HepG2 (cell line): ENCODE results near the gene STYK1. TPM values are rescaled to one million over a fixed set of nuclear protein-coding genes. Genes with fewer than 3 reads are reported as not detected.

Experiments
- ATAC-seq: fragments of 200-7000 bp; cut with Tn5 transposase; 3 replicates; pipeline ENCODE4 v1.9.1; 2020; ENCODE audit warnings: mild to moderate bottlenecking, moderate library complexity
- BruUV-seq: library from RNA; stranded (reverse); fragments of 400-500 nt; replicated peaks from 2 replicates; lab custom pipeline; 2021; lab: Mats Ljungman, UMichigan
- CTCF ChIA-PET: fragments of 300-600 bp; formaldehyde crosslinking; extraction: SDS; loops from one replicate; lab custom pipeline; 2021; ENCODE audit warnings: low total read pairs, inconsistent platforms, low intra/inter-chr PET ratio; lab: Yijun Ruan, JAX
- POLR2A ChIA-PET: fragments of 350-600 bp; sonication (Branson Sonifier 250); formaldehyde crosslinking; loops from one replicate; lab custom pipeline; 2020; ENCODE audit warnings: antibody characterized with exemption, inconsistent platforms; lab: Yijun Ruan, JAX
- DNase-seq: peaks from one replicate; pipeline ENCODE4 v3.0.0-alpha.2; 2015; ENCODE audit warnings: low spot score
- FAIRE-seq: peaks from 3 replicates; lab custom pipeline; 2011; peaks lifted over from hg19 to GRCh38; lab: Jason Lieb, UNC
- H2AFZ ChIP-seq: one replicate; pipeline ENCODE4 v1.6.1; 2011; ENCODE audit warnings: low read length, inconsistent platforms
- H3K27ac ChIP-seq: fragments of 300-600 bp; 3 replicates; pipeline ENCODE4 v1.8.0; 2011; ENCODE audit warnings: mixed run types, mild to moderate bottlenecking, mixed read lengths, low read length, inconsistent platforms; ENCODE audit not compliant: insufficient read depth; ENCODE audit errors: extremely low read length
- H3K27me3 ChIP-seq, 2 experiments: fragments of 200-600 bp in 1 of 2; 2 replicates in 1 of 2; 3 replicates in 1 of 2; pipeline versions ENCODE4 v1.6.0 to v1.8.0; 2011; ENCODE audit warnings: low read length in 2 of 2, mild to moderate bottlenecking in 2 of 2, moderate library complexity in 2 of 2, inconsistent platforms in 1 of 2; ENCODE audit not compliant: insufficient read depth in 2 of 2, control insufficient read depth in 1 of 2
- H3K36me3 ChIP-seq, 2 experiments: fragments of 200-600 bp in 1 of 2; replicated peaks in 1 of 2; 2 replicates in 1 of 2; 3 replicates in 1 of 2; pipeline versions ENCODE4 v1.5.1 to v1.8.0; 2011; ENCODE audit warnings: low read length in 2 of 2, inconsistent platforms in 1 of 2; ENCODE audit not compliant: insufficient read depth in 2 of 2, control insufficient read depth in 1 of 2
- H3K4me1 ChIP-seq: 2 replicates; pipeline ENCODE4 v1.5.1; 2012; ENCODE audit warnings: low read length, inconsistent platforms; ENCODE audit not compliant: insufficient read depth
- H3K4me2 ChIP-seq: 2 replicates; pipeline ENCODE4 v1.6.0; 2011; ENCODE audit warnings: low read depth, low read length, inconsistent platforms
- H3K4me3 ChIP-seq, 3 experiments: fragments of 200-600 bp in 1 of 3; sonication (generic), shearing (Covaris generic) in 1 of 3; replicated peaks in 1 of 3; 2 replicates each; pipeline ENCODE4 v1.5.1; 2011 to 2016; ENCODE audit warnings: low read length in 3 of 3, inconsistent platforms in 2 of 3, low read depth in 2 of 3, mild to moderate bottlenecking in 2 of 3, control low read depth in 1 of 3, mixed read lengths in 1 of 3; ENCODE audit not compliant: insufficient read depth in 1 of 3
- H3K79me2 ChIP-seq: one replicate; pipeline ENCODE4 v1.6.1; 2011; ENCODE audit warnings: low read length, inconsistent platforms; ENCODE audit not compliant: insufficient read depth
- H3K9ac ChIP-seq: 2 replicates; pipeline ENCODE4 v1.6.0; 2011; ENCODE audit warnings: mild to moderate bottlenecking, low read depth, low read length, inconsistent platforms; ENCODE audit not compliant: insufficient read depth
- H3K9me3 ChIP-seq: 2 replicates; pipeline ENCODE4 v1.5.1; 2012; ENCODE audit warnings: mild to moderate bottlenecking, low read length
- H4K20me1 ChIP-seq: 2 replicates; pipeline ENCODE4 v1.6.0; 2011; ENCODE audit warnings: inconsistent platforms, mild to moderate bottlenecking, low read length, moderate library complexity; ENCODE audit not compliant: insufficient read depth
- AGO1 ChIP-seq: fragments of 200-400 bp; formaldehyde crosslinking; IDR thresholded peaks from 2 replicates; pipeline ENCODE4 v1.6.1; 2017; ENCODE audit warnings: mild to moderate bottlenecking, low read depth, low read length, moderate library complexity; ENCODE audit not compliant: poor library complexity, severe bottlenecking
- FOSL2 ChIP-seq: sonication (generic); formaldehyde crosslinking; IDR thresholded peaks from 2 replicates; pipeline ENCODE4 v1.4.0; 2020; ENCODE audit warnings: missing genetic modification reagents
- GABPA ChIP-seq, 2 experiments: IDR thresholded peaks; 2 replicates each; pipeline ENCODE4 v1.6.1; 2011 to 2016; ENCODE audit warnings: low read depth in 2 of 2, low read length in 1 of 2, missing biosample characterization in 1 of 2, missing genetic modification characterization in 1 of 2
- GATAD2A ChIP-seq: IDR thresholded peaks from 2 replicates; pipeline ENCODE4 v1.6.1; 2016
- GTF2F1 ChIP-seq: fragments of 150-350 bp; IDR thresholded peaks from 2 replicates; pipeline ENCODE4 v1.6.1; 2014; ENCODE audit warnings: low read length
- HMGA1 ChIP-seq: sonication (generic); formaldehyde crosslinking; conservative IDR thresholded peaks from 2 replicates; pipeline ENCODE4 v1.4.0; 2020; ENCODE audit warnings: missing genetic modification reagents
- SIN3B ChIP-seq: fragments of 150-350 bp; IDR thresholded peaks from 2 replicates; pipeline ENCODE4 v1.6.1; 2014; ENCODE audit warnings: low read length
- TGIF2 ChIP-seq: IDR thresholded peaks from 2 replicates; pipeline ENCODE4 v1.6.1; 2016; ENCODE audit warnings: control low read depth, missing compliant biosample characterization
- XRCC5 ChIP-seq: fragments of 200-400 bp; formaldehyde crosslinking; optimal IDR thresholded peaks from 2 replicates; pipeline ENCODE3; 2017; ENCODE audit warnings: mild to moderate bottlenecking, low read length
- ZFP91 ChIP-seq: sonication (generic); formaldehyde crosslinking; IDR thresholded peaks from 2 replicates; pipeline ENCODE4 v1.9.0; 2022; ENCODE audit warnings: missing genetic modification reagents, mild to moderate bottlenecking, borderline replicate concordance
- ZNF362 ChIP-seq: sonication (generic); formaldehyde crosslinking; IDR thresholded peaks from 2 replicates; pipeline ENCODE4 v1.4.0; 2020; ENCODE audit warnings: missing genetic modification reagents, mild to moderate bottlenecking, borderline replicate concordance
- ZNF382 ChIP-seq: sonication (generic); formaldehyde crosslinking; IDR thresholded peaks from 2 replicates; pipeline ENCODE4 v1.5.0; 2020; ENCODE audit warnings: missing genetic modification reagents, mild to moderate bottlenecking, borderline replicate concordance
- ZNF629 ChIP-seq: sonication (generic); formaldehyde crosslinking; conservative IDR thresholded peaks from 2 replicates; pipeline ENCODE4 v1.5.0; 2020; ENCODE audit warnings: missing genetic modification reagents
- ZNF644 ChIP-seq: IDR thresholded peaks from 2 replicates; pipeline ENCODE4 v1.6.1; 2016; ENCODE audit warnings: low read depth
- ZNF709 ChIP-seq: sonication (generic); formaldehyde crosslinking; IDR thresholded peaks from 2 replicates; pipeline ENCODE4 v1.5.0; 2020; ENCODE audit warnings: mild to moderate bottlenecking, missing genetic modification reagents
- ZNF773 ChIP-seq: sonication (generic); formaldehyde crosslinking; IDR thresholded peaks from 2 replicates; pipeline ENCODE4 v1.4.0; 2020; ENCODE audit warnings: missing genetic modification reagents, borderline replicate concordance
- ZNF841 ChIP-seq: sonication (generic); formaldehyde crosslinking; IDR thresholded peaks from 2 replicates; pipeline ENCODE4 v1.8.1; 2023; ENCODE audit warnings: missing genetic modification reagents, borderline replicate concordance
- WGBS: methylation state at CpG from one replicate; pipeline ENCODE4 v1.1.6; 2017; ENCODE audit warnings: low lambda C conversion rate; 5-methylcytosine and 5-hydroxymethylcytosine counted together
- in situ Hi-C: cut with HindIII; loops from 2 replicates; pipeline ENCODE4 v1.10.0; 2017; ENCODE audit warnings: low pct_unique_long_range_greater_than_20kb; ENCODE audit not compliant: extremely low pct_ligation_motif_present
- intact Hi-C: fragments of 100-400 bp; cut with micrococcal nuclease; formaldehyde crosslinking; loops from one replicate; pipeline ENCODE4 v1.10.0; 2022; ENCODE audit not compliant: unreplicated experiment
- polyA plus RNA-seq, 8 experiments: library from polyadenylated mRNA; depleted of rRNA in 3 of 8; stranded (reverse) in 7 of 8; unstranded in 1 of 8; fragments of >200 nt; fragmentation: Illumina TruSeq in 4 of 8; extraction: Trizol in 4 of 8; gene quantifications; 2 replicates each; pipeline versions ENCODE4 v1.2.1 to v1.2.3, GENCODE V29; 2011 to 2016; ENCODE audit warnings: low read depth in 4 of 8, missing spikeins in 1 of 8, mixed read lengths in 1 of 8; ENCODE audit not compliant: insufficient read depth in 1 of 8
- total RNA-seq, 5 experiments: library from RNA; depleted of rRNA; stranded (reverse); fragments of >200 nt; fragmentation: Illumina TruSeq; extraction: Trizol; gene quantifications; 2 replicates each; pipeline ENCODE4 v1.2.3, GENCODE V29; 2016; ENCODE audit warnings: low read depth in 1 of 5
- TF ChIP-seq, protein P1 (sequence below): sonication (generic); formaldehyde crosslinking; IDR thresholded peaks from 2 replicates; pipeline ENCODE4 v1.5.0; 2020; ENCODE audit warnings: missing genetic modification reagents
- TF ChIP-seq, protein P2 (sequence below): sonication (generic); formaldehyde crosslinking; IDR thresholded peaks from 2 replicates; pipeline ENCODE4 v1.4.0; 2020; ENCODE audit warnings: missing genetic modification reagents, borderline replicate concordance

The STYK1 gene
- total and polyA plus RNA-seq, 2 of the 13 experiments (the other 11 are each of a cell fraction or from before 2014, with no cell fraction given), result not detected

DNA sequence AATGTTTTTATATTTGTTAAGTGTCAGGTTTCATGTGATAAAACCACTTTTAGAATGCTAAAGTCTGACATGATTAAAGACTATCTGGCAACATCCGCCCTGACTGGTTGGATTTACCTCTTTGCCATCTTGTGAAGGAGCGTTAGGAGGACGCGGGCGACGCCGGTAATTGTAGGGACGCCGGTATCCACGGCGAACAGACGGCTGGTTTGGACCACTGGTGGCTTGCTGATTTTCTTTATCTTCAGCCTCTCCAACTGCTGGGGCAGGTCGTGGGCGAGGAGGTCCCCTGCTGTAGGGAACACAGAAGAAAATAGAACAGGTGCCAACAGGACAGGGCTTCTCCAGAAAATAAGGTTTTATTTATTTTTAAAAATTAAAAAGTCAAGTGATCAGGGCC is 28.0 kb upstream of the STYK1 start (continued):
- TF ChIP-seq ZNF362 (CRISPR knock-in tag), result no peak
- no peak for TF ChIP-seq GABPA (IDR thresholded peaks at IDR 0.05; ENCODE audit: low read depth, low read length)
- no peak for TF ChIP-seq GABPA (CRISPR knock-in tag; IDR thresholded peaks at IDR 0.05; ENCODE audit: low read depth)
- TF ChIP-seq, protein P1, sequence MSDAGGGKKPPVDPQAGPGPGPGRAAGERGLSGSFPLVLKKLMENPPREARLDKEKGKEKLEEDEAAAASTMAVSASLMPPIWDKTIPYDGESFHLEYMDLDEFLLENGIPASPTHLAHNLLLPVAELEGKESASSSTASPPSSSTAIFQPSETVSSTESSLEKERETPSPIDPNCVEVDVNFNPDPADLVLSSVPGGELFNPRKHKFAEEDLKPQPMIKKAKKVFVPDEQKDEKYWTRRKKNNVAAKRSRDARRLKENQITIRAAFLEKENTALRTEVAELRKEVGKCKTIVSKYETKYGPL (CRISPR knock-in tag), result no peak
- no peak for TF ChIP-seq XRCC5
- no peak for TF ChIP-seq ZNF644

GRCh38 chr12:10701131-10701681 is 27.4 kb upstream of the STYK1 start:
- Histone ChIP-seq H3K9me3 (no peaks in the 10 kb centered on the region), H2AFZ (no peak overlapping the region), H3K4me2 (no peak overlapping the region), H3K27me3 (no peaks in the 10 kb centered on the region), H3K4me1 (no peaks in the 10 kb centered on the region), H4K20me1 (peaks cover 3% of the 10 kb centered on the region; the same call in 1 of the 2 replicates), H3K79me2 (no peaks in the 10 kb centered on the region), H3K27ac (no peak overlapping the region), H3K36me3 (peaks cover 12 to 73% of the 10 kb centered on the region in 2 experiments), H3K4me3 (no peak overlapping the region), H3K9ac (no peak overlapping the region)
- no TSS peak for BruUV-seq
- intact Hi-C loops, result no loop called here
- WGBS, result 90% methylated on average over 3 of the region's 3 CpGs
- ATAC-seq (no peak), DNase-seq (no peak), FAIRE-seq (no peak)
- in situ Hi-C loops, result no loop called here
- POLR2A ChIA-PET, result no interaction called here
- CTCF ChIA-PET, result no interaction called here
- TF ChIP-seq ZNF841 (no peak), ZNF773 (CRISPR knock-in tag) (no peak), AGO1 (no peak), SIN3B (no peak), GTF2F1 (no peak), TGIF2 (no peak), XRCC5 (no peak), ZNF382 (CRISPR knock-in tag) (no peak), FOSL2 (CRISPR knock-in tag) (no peak), ZNF629 (CRISPR knock-in tag) (no peak), ZNF709 (no peak), HMGA1 (CRISPR knock-in tag) (no peak), GATAD2A (CRISPR knock-in tag) (no peak), ZFP91 (no peak)
- TF ChIP-seq, protein P2, sequence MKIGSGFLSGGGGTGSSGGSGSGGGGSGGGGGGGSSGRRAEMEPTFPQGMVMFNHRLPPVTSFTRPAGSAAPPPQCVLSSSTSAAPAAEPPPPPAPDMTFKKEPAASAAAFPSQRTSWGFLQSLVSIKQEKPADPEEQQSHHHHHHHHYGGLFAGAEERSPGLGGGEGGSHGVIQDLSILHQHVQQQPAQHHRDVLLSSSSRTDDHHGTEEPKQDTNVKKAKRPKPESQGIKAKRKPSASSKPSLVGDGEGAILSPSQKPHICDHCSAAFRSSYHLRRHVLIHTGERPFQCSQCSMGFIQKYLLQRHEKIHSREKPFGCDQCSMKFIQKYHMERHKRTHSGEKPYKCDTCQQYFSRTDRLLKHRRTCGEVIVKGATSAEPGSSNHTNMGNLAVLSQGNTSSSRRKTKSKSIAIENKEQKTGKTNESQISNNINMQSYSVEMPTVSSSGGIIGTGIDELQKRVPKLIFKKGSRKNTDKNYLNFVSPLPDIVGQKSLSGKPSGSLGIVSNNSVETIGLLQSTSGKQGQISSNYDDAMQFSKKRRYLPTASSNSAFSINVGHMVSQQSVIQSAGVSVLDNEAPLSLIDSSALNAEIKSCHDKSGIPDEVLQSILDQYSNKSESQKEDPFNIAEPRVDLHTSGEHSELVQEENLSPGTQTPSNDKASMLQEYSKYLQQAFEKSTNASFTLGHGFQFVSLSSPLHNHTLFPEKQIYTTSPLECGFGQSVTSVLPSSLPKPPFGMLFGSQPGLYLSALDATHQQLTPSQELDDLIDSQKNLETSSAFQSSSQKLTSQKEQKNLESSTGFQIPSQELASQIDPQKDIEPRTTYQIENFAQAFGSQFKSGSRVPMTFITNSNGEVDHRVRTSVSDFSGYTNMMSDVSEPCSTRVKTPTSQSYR, result no peak
